ENCODE measurements around the gene CABP7. TPM values are rescaled to one million over a fixed set of nuclear protein-coding genes. Genes with fewer than 3 reads are reported as not detected.

CABP7 gene
- total and polyA plus RNA-seq, 2 of the 8 experiments (the other 6 are each of a cell fraction or from before 2014, with no cell fraction given), result 0.20 to 0.36 TPM

DNA sequence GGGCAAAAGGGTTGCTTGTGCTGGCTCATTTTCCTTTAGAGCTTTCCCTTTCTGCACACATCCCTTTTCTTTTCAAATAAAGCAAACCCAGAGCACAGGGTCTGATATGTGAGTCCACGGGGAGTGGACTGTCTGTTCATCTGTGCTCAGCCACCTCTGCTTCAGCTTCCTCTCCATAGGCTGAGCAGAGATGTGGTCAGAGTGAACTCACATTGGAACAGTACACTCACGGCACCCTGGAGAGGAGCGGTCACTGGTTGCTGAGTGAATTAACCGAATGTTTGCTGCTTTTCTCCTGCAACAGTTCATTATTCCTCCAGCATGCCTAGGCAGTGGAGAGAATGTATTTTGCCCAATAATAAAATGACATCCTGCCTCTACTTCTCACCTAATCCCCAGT lies 36.3 kb upstream of the CABP7 start:
- no peak overlapping the region for H3K4me3 ChIP-seq (ENCODE audit: extremely low read depth in 1 of 4, insufficient read depth in 2 of 4, low read depth in 3 of 4, low read length in 4 of 4)
- CTCF ChIA-PET (ENCODE audit: partially characterized antibody), result no interaction called here
- H3K14ac ChIP-seq (ENCODE audit: insufficient read length), result no peak overlapping the region
- no peaks in the 10 kb centered on the region for H4K20me1 ChIP-seq (replicated peaks in 1 of 2; ENCODE audit: control insufficient read depth in 1 of 2, insufficient read depth in 2 of 2, low read length in 2 of 2)
- no peaks in the 10 kb centered on the region for H3K27me3 ChIP-seq (replicated peaks in 1 of 4; ENCODE audit: control insufficient read depth in 3 of 4, extremely low read depth in 1 of 4, insufficient read depth in 3 of 4, low read length in 3 of 4)
- peaks cover 3 to 12% (median 6%) of the 10 kb centered on the region in 4 experiments; a peak in 4 of 8 replicates for H3K36me3 ChIP-seq (ENCODE audit: control insufficient read depth in 2 of 4, insufficient read depth in 4 of 4, low read length in 3 of 4)
- no peaks in the 10 kb centered on the region for H3K79me2 ChIP-seq (ENCODE audit: control insufficient read depth in 1 of 2, insufficient read depth in 2 of 2, low read length in 2 of 2)
- POLR2A ChIA-PET (ENCODE audit: partially characterized antibody), result no interaction called here
- no peak overlapping the region for H2BK15ac ChIP-seq (ENCODE audit: low read length)
- no peaks in the 10 kb centered on the region for H3K9me3 ChIP-seq (ENCODE audit: insufficient read depth in 2 of 2, low read depth in 1 of 2, low read length in 1 of 2)
- H2AFZ ChIP-seq (ENCODE audit: low read length), result no peak overlapping the region
- H2BK120ac ChIP-seq (replicated peaks; ENCODE audit: low read depth, low read length), result no peak overlapping the region
- no peak overlapping the region for H3K18ac ChIP-seq (ENCODE audit: extremely low read depth, low read length)
- no peak for DNase-seq (ENCODE audit: low read depth in 1 of 2, low spot score in 2 of 2)
- no peak overlapping the region for H2AK5ac ChIP-seq (ENCODE audit: low read depth, low read length)
- no peak overlapping the region for H2BK12ac ChIP-seq (ENCODE audit: low read depth, low read length)
- H4K5ac ChIP-seq (ENCODE audit: insufficient read length, low read depth, low read length), result no peak overlapping the region
- H4K8ac ChIP-seq (ENCODE audit: extremely low read depth, insufficient read depth, low read length), result no peak overlapping the region
- H4K91ac ChIP-seq (replicated peaks; ENCODE audit: insufficient read length, low read length), result no peak overlapping the region
- no peak overlapping the region for H2BK5ac ChIP-seq (ENCODE audit: low read depth, low read length)
- no peak overlapping the region for H3K9ac ChIP-seq (replicated peaks in 1 of 4; ENCODE audit: extremely low read depth in 1 of 4, low read depth in 3 of 4, low read length in 3 of 4)
- no peak overlapping the region for H3K4ac ChIP-seq (replicated peaks; ENCODE audit: insufficient read length, low read depth, low read length)
- no peak for FAIRE-seq
- H3K56ac ChIP-seq (replicated peaks; ENCODE audit: insufficient read length, low read depth, low read length), result no peak overlapping the region
- peaks cover 0 to 6% (median 1%) of the 10 kb centered on the region in 4 experiments; a peak in 2 of 7 replicates for H3K4me1 ChIP-seq (replicated peaks in 1 of 4; ENCODE audit: control insufficient read depth in 3 of 4, insufficient read depth in 4 of 4, low read length in 3 of 4)
- H3K23me2 ChIP-seq (ENCODE audit: low read depth, low read length), result no peaks in the 10 kb centered on the region
- H2BK20ac ChIP-seq (ENCODE audit: low read length), result no peak overlapping the region
- no peak overlapping the region for H3K4me2 ChIP-seq (ENCODE audit: insufficient read depth in 1 of 2, low read depth in 2 of 2, low read length in 2 of 2)
- H3K27ac ChIP-seq (ENCODE audit: low read depth, low read length), result no peak overlapping the region
- no peaks in the 10 kb centered on the region for H3K79me1 ChIP-seq (ENCODE audit: low read depth, low read length)
- WGBS, 2 experiments (ENCODE audit: extremely low coverage in 1 of 2, insufficient coverage in 1 of 2, insufficient read length in 1 of 2, insufficient replicate concordance in 2 of 2, low coverage in 1 of 2, low lambda C conversion rate in 2 of 2, missing lambda C conversion rate in 1 of 2), result 94% methylated on average over 4 of the region's 4 CpGs; no CpG with 5 or more reads in 1 of the 2 experiments
- no peak overlapping the region for H3K23ac ChIP-seq (ENCODE audit: insufficient read length)
- TF ChIP-seq SP4 (IDR thresholded peaks at IDR 0.05; ENCODE audit: low read length), result no peak
- TF ChIP-seq, protein P1, sequence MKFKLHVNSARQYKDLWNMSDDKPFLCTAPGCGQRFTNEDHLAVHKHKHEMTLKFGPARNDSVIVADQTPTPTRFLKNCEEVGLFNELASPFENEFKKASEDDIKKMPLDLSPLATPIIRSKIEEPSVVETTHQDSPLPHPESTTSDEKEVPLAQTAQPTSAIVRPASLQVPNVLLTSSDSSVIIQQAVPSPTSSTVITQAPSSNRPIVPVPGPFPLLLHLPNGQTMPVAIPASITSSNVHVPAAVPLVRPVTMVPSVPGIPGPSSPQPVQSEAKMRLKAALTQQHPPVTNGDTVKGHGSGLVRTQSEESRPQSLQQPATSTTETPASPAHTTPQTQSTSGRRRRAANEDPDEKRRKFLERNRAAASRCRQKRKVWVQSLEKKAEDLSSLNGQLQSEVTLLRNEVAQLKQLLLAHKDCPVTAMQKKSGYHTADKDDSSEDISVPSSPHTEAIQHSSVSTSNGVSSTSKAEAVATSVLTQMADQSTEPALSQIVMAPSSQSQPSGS (IDR thresholded peaks at IDR 0.05; ENCODE audit: low read length), result no peak
- no peak for TF ChIP-seq POLR2A (IDR thresholded peaks at IDR 0.05; ENCODE audit: control extremely low read depth in 1 of 2, low read depth in 2 of 2, low read length in 2 of 2)
- no peak for TF ChIP-seq BRCA1 (IDR thresholded peaks at IDR 0.05; ENCODE audit: low read depth, low read length)
- TF ChIP-seq GABPA (IDR thresholded peaks at IDR 0.05; ENCODE audit: borderline replicate concordance, insufficient read depth, low read length), result no peak
- no peak for TF ChIP-seq GTF2F1 (IDR thresholded peaks at IDR 0.05; ENCODE audit: borderline replicate concordance, low read depth, low read length)
- no peak for TF ChIP-seq RBBP5 (IDR thresholded peaks at IDR 0.05; ENCODE audit: borderline replicate concordance, low read depth, low read length)
- no peak for TF ChIP-seq KDM1A (IDR thresholded peaks at IDR 0.05; ENCODE audit: borderline replicate concordance, low read length)
- TF ChIP-seq EZH2 (IDR thresholded peaks at IDR 0.05; ENCODE audit: low read depth, low read length, severe bottlenecking), result no peak
- TF ChIP-seq SP1 (IDR thresholded peaks at IDR 0.05; ENCODE audit: low read depth, low read length), result no peak
- no peak for TF ChIP-seq PHF8 (conservative IDR thresholded peaks at IDR 0.05; ENCODE audit: low read depth, low read length)
- TF ChIP-seq TCF12 (IDR thresholded peaks at IDR 0.05; ENCODE audit: low read depth, low read length), result no peak
- TF ChIP-seq, protein P2, sequence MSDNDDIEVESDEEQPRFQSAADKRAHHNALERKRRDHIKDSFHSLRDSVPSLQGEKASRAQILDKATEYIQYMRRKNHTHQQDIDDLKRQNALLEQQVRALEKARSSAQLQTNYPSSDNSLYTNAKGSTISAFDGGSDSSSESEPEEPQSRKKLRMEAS (IDR thresholded peaks at IDR 0.05), result no peak
- no peak for TF ChIP-seq ZNF274 (IDR thresholded peaks at IDR 0.05; ENCODE audit: borderline replicate concordance, extremely low read depth, low read length)

All from H1 (cell line).